Ramos (cell line): Measurements from ENCODE around the gene GPR84.

ENCODE experiments used
- in situ Hi-C: fragments of 300-500 bp; cut with MboI; formaldehyde crosslinking; loops from one replicate; pipeline ENCODE4 v1.14.3; 2022; ENCODE audit warnings: low sequenced_read_pairs; ENCODE audit not compliant: unreplicated experiment

The GPR84 gene

GRCh38 chr12:54364413-54364812 lies at the start of gene GPR84:
Gene GPR84 (minus strand): TSS chr12:54364486. CDS start chr12:54363851, 635 bp downstream.
- in situ Hi-C loops, result loop anchor here (5.0 to 25.0 kb wide), 3 partner anchors 67 to 377 kb away; partner anchors contain the start of gene HOXC10

- in situ Hi-C loops, result no loop called here
Observed at GRCh38 chr12:54413284-54414190, 49.3 kb upstream of the GPR84 start.

GRCh38 chr12:54412786-54413185 lies 48.5 kb upstream of the GPR84 start:
- in situ Hi-C loops, result no loop called here

GRCh38 chr12:54412348-54412747 lies 48.1 kb upstream of the GPR84 start:
- in situ Hi-C loops, result no loop called here

- in situ Hi-C loops, result no loop called here
Observed at GRCh38 chr12:54411391-54412241, 47.3 kb upstream of the GPR84 start.

- in situ Hi-C loops, result no loop called here
Observed at GRCh38 chr12:54409267-54409666, 45.0 kb upstream of the GPR84 start.

GRCh38 chr12:54407183-54407905 lies 43.1 kb upstream of the GPR84 start:
- in situ Hi-C loops, result no loop called here

GRCh38 chr12:54405573-54405972 lies 41.3 kb upstream of the GPR84 start:
- in situ Hi-C loops, result no loop called here

- in situ Hi-C loops, result no loop called here
Observed at GRCh38 chr12:54405106-54405505, 40.8 kb upstream of the GPR84 start.

GRCh38 chr12:54404061-54405004 lies 40.0 kb upstream of the GPR84 start:
- in situ Hi-C loops, result no loop called here

GRCh38 chr12:54401119-54401518 lies 36.8 kb upstream of the GPR84 start:
- in situ Hi-C loops, result no loop called here

GRCh38 chr12:54398995-54399793 lies 34.9 kb upstream of the GPR84 start:
- in situ Hi-C loops, result loop anchor here (5.0 kb wide), 1 partner anchor 43 kb away; no protein-coding TSS in a partner anchor

GRCh38 chr12:54398218-54398617 lies 33.9 kb upstream of the GPR84 start:
- in situ Hi-C loops, result loop anchor here (5.0 kb wide), 1 partner anchor 44 kb away; no protein-coding TSS in a partner anchor

GRCh38 chr12:54397157-54397556 lies 32.9 kb upstream of the GPR84 start:
- in situ Hi-C loops, result loop anchor here (5.0 kb wide), 1 partner anchor 45 kb away; no protein-coding TSS in a partner anchor

- in situ Hi-C loops, result loop anchor here (5.0 kb wide), 1 partner anchor 47 kb away; no protein-coding TSS in a partner anchor
Observed at GRCh38 chr12:54395545-54395944, 31.3 kb upstream of the GPR84 start.

GRCh38 chr12:54394986-54395385 lies 30.7 kb upstream of the GPR84 start:
- in situ Hi-C loops, result loop anchor here (5.0 kb wide), 1 partner anchor 47 kb away; no protein-coding TSS in a partner anchor

GRCh38 chr12:54394281-54394719 lies 30.0 kb upstream of the GPR84 start:
- in situ Hi-C loops, result no loop called here

- in situ Hi-C loops, result no loop called here
Observed at GRCh38 chr12:54393743-54394142, 29.5 kb upstream of the GPR84 start.
